ENCODE measurements around the gene MIPEP.
"Not testable (repeated sequence)": the region's sequence is repeated elsewhere in the genome, so short reads cannot be mapped to it uniquely, and the experiment has no call there.

MIPEP gene

DNA sequence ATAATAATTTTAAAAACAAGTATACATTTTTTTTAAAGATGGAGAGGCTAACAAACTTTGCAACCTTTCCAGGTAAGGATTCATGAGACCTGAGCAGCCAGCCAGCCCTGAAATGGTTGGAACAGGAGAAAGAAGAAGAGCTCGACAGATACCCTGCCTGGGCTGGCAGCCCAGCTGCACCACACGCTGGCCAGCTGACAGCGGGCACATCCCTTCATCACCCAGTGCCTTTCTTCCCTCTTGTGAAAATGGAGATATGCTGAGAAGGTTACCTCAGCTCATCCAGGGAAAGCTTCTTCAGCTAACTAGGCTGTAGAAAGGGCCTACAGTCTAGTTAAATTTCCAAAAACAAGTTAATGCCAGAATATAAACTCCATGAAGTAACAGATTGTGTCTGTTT is 4.8 kb downstream of the MIPEP start:
- DNase-seq, result not testable (repeated sequence)

- DNase-seq, result no peak
Observed at GRCh38 chr13:23883255-23883654, 5.9 kb downstream of the MIPEP start.

DNA sequence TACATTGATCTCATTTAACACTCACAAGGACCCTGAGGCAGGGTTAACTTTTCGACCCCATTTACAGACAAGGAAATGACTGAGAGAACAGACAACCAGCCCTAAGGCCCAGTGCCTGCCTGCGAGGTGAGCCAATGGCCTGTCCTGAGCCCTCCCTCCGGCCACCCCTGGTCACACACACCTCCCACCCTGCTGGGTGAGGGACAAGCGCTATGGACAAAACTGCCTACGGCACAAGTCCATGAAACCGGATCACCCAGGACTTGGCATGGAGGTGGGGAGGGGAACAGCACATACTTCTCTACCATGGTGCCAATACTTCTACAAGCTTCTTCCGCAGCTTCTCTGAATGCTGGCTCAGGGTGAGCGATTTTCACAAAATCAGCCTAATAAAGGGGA is 7.8 kb downstream of the MIPEP start:
- DNase-seq, result not testable (repeated sequence)

DNA sequence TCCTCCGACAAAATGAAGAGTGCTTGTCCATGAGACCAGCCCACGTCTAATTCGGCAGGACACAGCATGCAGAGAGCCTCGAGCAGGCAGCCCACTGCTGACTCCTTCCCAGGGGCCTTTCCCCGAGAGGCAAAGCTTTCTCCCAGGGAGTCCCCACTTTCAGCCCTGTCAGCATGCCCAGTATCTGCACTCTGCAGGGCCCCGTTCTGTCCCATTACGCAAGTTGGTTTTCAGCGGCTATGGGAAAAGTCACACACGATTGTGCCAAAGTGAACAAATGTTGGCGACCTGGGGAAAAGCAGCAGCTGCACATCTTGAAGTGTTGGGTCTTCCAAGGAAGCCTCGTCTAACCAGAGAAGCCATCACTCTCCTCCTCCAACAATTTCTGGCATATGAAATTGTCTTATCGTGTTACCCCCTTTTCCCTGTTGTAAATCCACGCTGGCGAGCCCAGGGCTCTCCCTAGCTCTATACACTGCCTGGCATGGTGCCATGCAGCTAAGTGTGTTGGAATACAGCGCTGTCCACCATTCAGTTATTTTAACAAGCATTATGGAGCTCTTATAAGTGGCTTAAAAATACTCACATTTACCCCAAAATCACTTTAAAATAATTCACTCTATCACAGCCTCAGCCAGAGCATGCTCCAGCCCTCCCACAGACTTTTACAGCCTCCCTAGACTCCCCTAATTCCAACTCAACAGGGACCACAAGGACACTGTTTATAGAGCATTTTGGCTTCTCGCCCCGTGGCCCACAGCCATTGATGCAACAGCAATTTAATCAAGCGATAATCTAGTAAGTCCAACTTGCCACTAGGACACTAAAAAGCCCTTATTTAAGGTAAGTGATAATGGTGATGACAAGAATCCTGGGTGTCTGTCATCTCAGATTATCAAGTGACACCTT is 8.5 kb downstream of the MIPEP start:
- DNase-seq, result not testable (repeated sequence)

DNA sequence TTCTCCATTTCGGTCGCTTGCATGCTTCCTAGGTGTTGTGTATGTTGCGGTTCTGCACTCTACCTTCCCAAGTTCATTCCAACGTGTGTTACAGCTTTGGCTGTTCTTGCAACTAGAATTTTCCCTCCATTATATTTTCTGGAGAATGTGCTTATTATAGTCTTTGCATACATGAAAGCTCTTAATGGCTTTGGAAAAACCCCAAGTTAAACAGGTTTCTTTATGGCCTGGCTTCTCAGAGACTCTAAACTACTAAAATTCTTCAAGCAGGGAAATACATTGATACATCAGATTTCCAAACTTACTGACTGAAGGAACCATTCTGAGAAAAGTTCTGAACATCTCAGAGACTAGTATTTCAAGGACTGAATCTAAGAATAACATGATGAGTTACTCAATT is 11.9 kb downstream of the MIPEP start:
- no peak for DNase-seq

DNA sequence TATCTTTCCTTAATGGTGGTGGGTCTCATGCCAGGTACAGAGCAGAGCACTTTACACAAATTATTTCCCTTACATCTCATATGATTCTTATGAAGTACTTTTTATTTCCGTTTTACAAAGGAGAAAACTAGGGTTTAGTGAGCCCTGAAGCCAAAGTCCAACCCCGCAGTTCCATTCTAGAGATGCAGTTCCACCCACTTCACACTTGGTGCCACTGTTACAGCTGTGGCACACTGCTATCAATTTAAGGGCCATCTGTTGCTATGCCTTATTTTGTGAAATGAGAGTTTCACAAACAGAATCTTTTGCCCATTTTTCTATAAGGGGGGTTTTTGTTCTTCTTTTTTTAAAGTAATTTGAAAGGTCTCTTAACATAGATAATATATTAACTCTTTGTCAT is 12.9 kb downstream of the MIPEP start:
- no peak for DNase-seq

DNA sequence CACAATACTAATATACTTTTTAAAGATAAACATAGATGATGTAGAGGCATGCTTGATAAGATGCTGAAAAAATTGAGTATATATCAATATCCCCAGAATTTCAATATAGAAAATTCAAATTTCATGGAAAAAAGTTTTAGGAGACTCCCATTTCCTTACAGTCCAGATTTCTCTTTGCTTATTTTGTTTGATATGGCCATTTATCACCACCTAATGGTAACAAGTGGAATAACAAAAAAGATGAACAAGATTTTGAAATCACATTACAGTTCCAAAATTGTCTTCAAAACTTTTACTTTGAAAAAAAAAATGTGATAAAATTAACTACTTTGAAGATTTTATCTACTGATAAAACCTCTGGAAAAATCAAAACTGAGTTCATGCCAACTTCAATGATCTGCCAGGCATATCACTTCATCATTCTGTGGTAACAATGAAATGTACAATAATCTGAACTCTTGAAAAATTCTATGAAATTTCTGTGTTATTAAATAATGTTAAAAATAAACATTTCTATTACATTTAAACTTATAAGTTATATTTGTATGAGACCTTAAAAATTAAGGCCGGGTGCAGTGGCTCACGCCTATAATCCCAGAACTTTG is 17.5 kb downstream of the MIPEP start:
- DNase-seq, result no peak

DNA sequence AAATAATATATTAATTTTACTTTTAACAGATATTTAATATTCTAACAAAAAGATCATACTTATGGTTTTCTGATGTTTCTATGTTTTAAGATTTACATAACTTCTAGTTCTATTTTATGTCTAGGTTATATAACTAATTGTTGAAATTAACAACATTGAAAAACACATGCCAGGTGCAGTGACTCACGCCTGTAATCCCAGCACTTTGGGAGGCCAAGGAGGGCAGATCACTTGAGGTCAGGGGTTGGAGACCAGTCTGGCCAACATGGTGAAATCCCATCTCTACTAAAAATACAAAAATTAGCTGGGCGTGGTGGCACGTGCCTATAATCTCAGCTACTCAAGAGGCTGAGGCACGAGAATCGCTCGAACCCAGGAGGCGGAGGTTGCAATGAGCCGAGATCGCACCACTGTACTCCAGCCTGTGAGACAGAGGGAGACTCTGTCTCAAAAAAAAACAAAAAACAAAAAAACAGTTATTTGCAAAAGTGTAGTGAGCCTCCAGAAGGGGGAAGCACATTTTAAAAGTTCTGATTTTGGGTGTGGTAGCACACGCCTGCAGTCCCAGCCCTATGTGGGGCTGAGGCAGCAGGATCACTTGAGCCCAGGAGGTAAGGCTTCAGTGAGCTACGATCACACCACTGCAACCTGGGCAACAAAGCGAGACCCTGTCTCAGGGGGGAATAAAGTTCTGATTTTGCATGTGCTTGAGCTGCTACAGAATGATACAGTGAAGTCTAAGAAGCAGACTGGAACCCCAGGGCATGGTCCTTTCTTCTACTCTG is 18.7 kb downstream of the MIPEP start:
- DNase-seq, result no peak

DNA sequence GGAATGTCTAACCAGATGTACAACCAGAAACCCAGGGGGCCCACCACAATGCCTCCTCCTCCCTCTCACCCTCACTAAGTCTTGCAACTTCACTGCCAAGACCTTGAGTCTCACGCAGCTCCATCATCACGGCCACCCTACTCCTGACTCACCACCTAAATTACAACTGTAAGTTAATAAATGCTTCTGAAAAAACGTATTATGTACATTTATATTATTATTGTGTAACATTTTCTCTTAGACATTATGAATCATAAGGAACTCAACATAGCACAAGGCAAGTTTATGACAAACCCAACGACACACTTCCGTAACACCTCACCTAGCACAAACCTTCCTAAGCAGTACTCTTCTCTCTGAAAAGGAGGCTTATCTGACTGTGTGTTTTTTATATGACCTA is 20.7 kb downstream of the MIPEP start:
- no peak for DNase-seq

- DNase-seq, result no peak
Observed at GRCh38 chr13:23867027-23867491, 22.1 kb downstream of the MIPEP start.

GRCh38 chr13:23866420-23867026 is 22.7 kb downstream of the MIPEP start:
- no peak for DNase-seq

- DNase-seq, result no peak
Observed at GRCh38 chr13:23865906-23866305, 23.3 kb downstream of the MIPEP start.

GRCh38 chr13:23865026-23865425 is 24.2 kb downstream of the MIPEP start:
- no peak for DNase-seq

DNA sequence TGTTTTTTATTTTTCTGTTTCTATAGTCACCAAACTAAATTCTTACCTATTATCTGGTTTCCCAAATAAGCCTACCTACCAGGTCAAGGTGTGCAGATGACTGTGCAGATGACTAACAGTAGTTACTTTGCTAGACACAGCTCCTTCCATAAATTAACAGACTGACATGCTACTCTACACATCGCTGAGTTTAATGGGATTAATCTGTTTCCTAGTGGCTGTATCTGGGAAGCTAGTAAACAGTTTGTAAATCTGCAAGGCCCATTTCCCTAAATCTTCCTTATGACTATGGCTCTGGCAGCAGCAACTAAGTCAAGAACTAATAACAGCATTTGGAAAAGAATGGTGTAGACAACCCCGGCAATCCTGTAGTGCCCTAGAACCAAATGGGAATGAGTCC is 27.9 kb downstream of the MIPEP start:
- no peak for DNase-seq

- no peak for DNase-seq
Observed at GRCh38 chr13:23859904-23860303, 29.3 kb downstream of the MIPEP start.

DNA sequence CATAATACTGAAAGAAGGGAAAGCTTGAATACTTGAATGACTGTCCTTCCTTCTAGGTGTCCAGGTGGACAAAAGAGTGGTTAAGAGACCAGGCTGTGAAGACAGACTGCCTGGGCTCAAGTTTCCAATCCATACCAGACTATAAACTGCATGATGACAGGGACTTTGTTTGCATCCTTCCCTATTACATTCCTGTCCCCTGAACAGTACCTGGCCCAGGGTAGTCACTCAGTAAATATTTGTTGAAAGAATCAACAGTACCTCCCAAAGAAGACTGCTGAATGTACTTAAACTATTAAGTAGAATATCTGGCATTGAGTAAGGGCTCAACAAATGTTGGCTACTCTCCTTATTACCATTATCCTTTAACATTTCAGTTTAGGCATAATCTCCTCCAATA is 29.7 kb downstream of the MIPEP start:
- no peak for DNase-seq

DNA sequence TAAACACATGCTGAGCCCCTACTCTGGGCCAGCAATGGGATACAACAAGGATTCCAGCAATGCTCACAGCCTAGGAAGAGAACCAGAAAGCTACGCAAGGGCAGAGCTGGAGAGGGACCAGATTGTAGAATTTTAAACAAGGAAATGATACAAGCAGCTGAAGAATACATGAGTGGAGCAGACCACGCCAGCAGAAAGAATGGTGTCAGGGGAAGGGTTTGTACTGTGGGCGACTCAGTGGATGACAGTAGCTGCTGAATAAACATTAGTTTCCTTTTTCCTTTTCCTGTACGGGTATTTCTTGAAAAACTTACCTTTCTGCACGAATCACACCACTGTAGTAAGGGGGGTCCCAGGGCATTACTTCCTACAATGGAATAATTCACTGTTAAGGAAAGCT is 30.7 kb downstream of the MIPEP start:
- no peak for DNase-seq

GRCh38 chr13:23856008-23856750 is 33.0 kb downstream of the MIPEP start:
- DNase-seq, result no peak

DNA sequence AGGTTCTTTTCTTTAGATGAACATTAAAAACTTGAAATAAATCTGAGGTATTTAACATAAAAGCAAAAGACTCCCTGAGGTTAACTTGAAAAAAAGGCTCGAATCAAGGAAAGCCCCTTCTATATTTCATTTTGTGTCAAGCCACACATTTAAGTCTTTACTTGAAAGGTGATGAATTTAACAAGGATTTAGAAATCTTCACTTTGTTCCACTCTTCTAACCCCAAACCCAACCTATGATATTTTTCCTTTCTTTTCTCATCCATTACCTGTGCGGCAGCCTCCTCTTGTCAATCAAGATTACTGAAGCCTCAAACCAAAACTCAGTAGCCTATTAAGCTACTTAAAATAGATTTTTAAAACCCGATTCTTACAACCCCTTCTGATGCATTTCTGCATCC is 33.8 kb downstream of the MIPEP start:
- DNase-seq, result no peak

DNA sequence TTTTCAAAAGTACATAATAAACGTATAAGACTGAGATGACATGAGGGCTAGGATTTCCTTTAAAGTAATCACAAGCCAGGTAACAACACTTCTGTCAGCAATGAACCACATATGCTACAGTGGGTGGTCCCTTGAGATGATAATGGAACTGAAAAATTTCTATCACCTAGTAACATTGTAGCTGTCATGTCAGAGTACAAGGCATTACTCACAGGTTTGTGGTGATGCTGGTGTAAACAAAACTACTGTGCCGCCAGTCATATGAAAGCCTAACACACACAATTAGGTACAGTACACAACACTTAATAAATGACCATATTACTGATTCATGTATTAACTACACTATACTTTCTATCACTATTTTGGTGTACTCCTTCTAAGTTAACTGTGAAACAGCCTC is 36.8 kb downstream of the MIPEP start:
- DNase-seq, result no peak

GRCh38 chr13:23851106-23851505 is 38.1 kb downstream of the MIPEP start:
- no peak for DNase-seq

DNA sequence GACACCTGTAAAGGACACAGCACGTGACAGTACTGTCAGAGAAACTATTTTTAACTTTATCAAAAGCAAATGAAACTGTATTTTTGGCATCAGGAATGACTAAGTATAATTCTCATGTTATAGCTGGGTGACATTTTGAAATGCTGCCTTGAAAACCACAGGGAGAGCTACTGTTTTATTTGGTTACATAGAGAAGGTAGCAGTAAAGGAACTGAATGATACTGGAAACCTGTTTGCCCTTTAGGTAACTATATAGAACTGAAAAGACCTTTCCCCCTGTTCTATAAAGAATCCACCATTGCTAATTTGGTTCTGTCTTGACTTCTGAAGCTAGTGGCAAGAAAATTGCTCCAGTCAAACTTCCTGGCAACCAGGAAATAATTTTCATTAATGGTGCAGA is 39.1 kb downstream of the MIPEP start:
- DNase-seq, result no peak
